Thyroid gland (tissue), 4 donors: ENCODE data around the gene CYB5R2. TPM values are rescaled to one million over a fixed set of nuclear protein-coding genes. Genes with fewer than 3 reads are reported as not detected.

Source experiments
- DNase-seq, 2 donors: peaks; one replicate each; pipeline ENCODE4 v3.0.0-alpha.2; 2019
- H3K27ac ChIP-seq, 3 donors: fragments of 200-600 bp; sonication (generic); 1 replicate in 2 of 3; 2 replicates in 1 of 3; pipeline ENCODE4 v1.5.1; 2016 to 2019; ENCODE audit warnings: mild to moderate bottlenecking in 1 of 3, moderate library complexity in 1 of 3
- H3K27me3 ChIP-seq: fragments of 200-600 bp; sonication (generic); one replicate; pipeline ENCODE4 v1.5.1; 2019
- H3K36me3 ChIP-seq, 2 donors: fragments of 200-600 bp; sonication (generic); one replicate each; pipeline ENCODE4 v1.5.1; 2016 to 2019
- H3K4me1 ChIP-seq, 2 donors: fragments of 200-600 bp; sonication (generic); one replicate each; pipeline ENCODE4 v1.5.1; 2017 to 2019
- H3K4me3 ChIP-seq, 3 donors: fragments of 200-600 bp; sonication (generic); replicated peaks in 1 of 3; 1 replicate in 2 of 3; 2 replicates in 1 of 3; pipeline ENCODE4 v1.5.1; 2016; ENCODE audit warnings: mild to moderate bottlenecking in 1 of 3
- H3K9me3 ChIP-seq: fragments of 200-600 bp; sonication (generic); one replicate; pipeline ENCODE4 v1.5.1; 2017
- CTCF ChIP-seq, 6 experiments: fragments of 200-600 bp in 3 of 6; fragments of 450-650 bp in 3 of 6; sonication (generic) in 3 of 6; IDR thresholded peaks; one replicate each; pipeline ENCODE4 v1.5.1; 2016 to 2019; ENCODE audit warnings: antibody characterized with exemption in 6 of 6, mild to moderate bottlenecking in 2 of 6, inconsistent platforms in 1 of 6, moderate library complexity in 1 of 6
- POLR2A ChIP-seq, 2 donors: fragments of 450-650 bp; IDR thresholded peaks; one replicate each; pipeline ENCODE4 v1.6.1; 2017; ENCODE audit warnings: antibody characterized with exemption in 2 of 2, mild to moderate bottlenecking in 2 of 2, moderate library complexity in 1 of 2
- WGBS, 2 donors: methylation state at CpG; one replicate each; pipeline ENCODE4 v1.1.5; 2017; 5-methylcytosine and 5-hydroxymethylcytosine counted together
- intact Hi-C: fragments of 100-400 bp; cut with DNase I; formaldehyde crosslinking; loops from one replicate; pipeline ENCODE4 v1.15.1; 2023
- total RNA-seq, 4 donors: library from RNA; depleted of rRNA; stranded (reverse); fragments of >200 nt; gene quantifications; one replicate each; pipeline ENCODE4 v1.2.3, GENCODE V29; 2016

CYB5R2 gene
- total RNA-seq, 4 donors from 2014 or later = 7.2 to 9.3 (median 8.5) TPM

GRCh38 chr11:7694235-7694634, 20.9 kb upstream of the CYB5R2 start:
- 60 to 62% methylated on average over 3 of the region's 3 CpGs for WGBS, 2 donors

GRCh38 chr11:7692426-7692825, 19.1 kb upstream of the CYB5R2 start:
- H3K4me1 ChIP-seq = no peaks in the 10 kb centered on the region
- no peak for DNase-seq
- WGBS, 2 donors = 88 to 96% methylated on average over 3 of the region's 3 CpGs
- H3K9me3 ChIP-seq = no peaks in the 10 kb centered on the region
- TF ChIP-seq CTCF (IDR thresholded peaks at IDR 0.05) (no peak), POLR2A (IDR thresholded peaks at IDR 0.05) (no peak)
- no peak overlapping the region for H3K27ac ChIP-seq
- no peaks in the 10 kb centered on the region for H3K36me3 ChIP-seq
- intact Hi-C loops = no loop called here
- H3K27me3 ChIP-seq = no peaks in the 10 kb centered on the region
- H3K4me3 ChIP-seq = no peak overlapping the region

More at GRCh38 chr11:7694235-7694634, 20.9 kb upstream of the CYB5R2 start:
- intact Hi-C loops = no loop called here
- H3K27ac ChIP-seq = no peak overlapping the region
- DNase-seq = no peak
- no peaks in the 10 kb centered on the region for H3K9me3 ChIP-seq
- no peaks in the 10 kb centered on the region for H3K4me1 ChIP-seq
- no peaks in the 10 kb centered on the region for H3K36me3 ChIP-seq
- TF ChIP-seq POLR2A (IDR thresholded peaks at IDR 0.05) (no peak), CTCF (IDR thresholded peaks at IDR 0.05) (no peak)
- no peak overlapping the region for H3K4me3 ChIP-seq
- H3K27me3 ChIP-seq = no peaks in the 10 kb centered on the region

GRCh38 chr11:7691759-7692350, 18.6 kb upstream of the CYB5R2 start:
- 75 to 82% methylated on average over 6 of the region's 6 CpGs for WGBS, 2 donors
- DNase-seq = no peak
- H3K36me3 ChIP-seq = no peaks in the 10 kb centered on the region
- no peaks in the 10 kb centered on the region for H3K4me1 ChIP-seq
- intact Hi-C loops = no loop called here
- no peak overlapping the region for H3K4me3 ChIP-seq
- TF ChIP-seq POLR2A (IDR thresholded peaks at IDR 0.05) (no peak), CTCF (IDR thresholded peaks at IDR 0.05) (no peak)
- H3K9me3 ChIP-seq = no peaks in the 10 kb centered on the region
- H3K27ac ChIP-seq = no peak overlapping the region
- no peaks in the 10 kb centered on the region for H3K27me3 ChIP-seq

- H3K4me3 ChIP-seq = no peak overlapping the region
- H3K27ac ChIP-seq = no peak overlapping the region
- no peaks in the 10 kb centered on the region for H3K27me3 ChIP-seq
- no peak for DNase-seq
- no peaks in the 10 kb centered on the region for H3K4me1 ChIP-seq
- intact Hi-C loops = no loop called here
- WGBS, 2 donors = 65 to 66% methylated on average over 6 of the region's 6 CpGs
- H3K36me3 ChIP-seq = no peaks in the 10 kb centered on the region
- H3K9me3 ChIP-seq = no peaks in the 10 kb centered on the region
- peak in 1 of 6 experiments; percentile 39 for TF ChIP-seq CTCF (IDR thresholded peaks at IDR 0.05)
- no peak for TF ChIP-seq POLR2A (IDR thresholded peaks at IDR 0.05)
These were observed 17.3 kb upstream of the CYB5R2 start for GRCh38 chr11:7690648-7691047.

GRCh38 chr11:7689239-7689638, 15.9 kb upstream of the CYB5R2 start:
- WGBS, 2 donors = 66 to 89% methylated on average over 3 to 4 of the region's 4 CpGs

More at GRCh38 chr11:7689239-7689638, 15.9 kb upstream of the CYB5R2 start:
- Histone ChIP-seq H3K4me3 (no peak overlapping the region), H3K9me3 (no peaks in the 10 kb centered on the region), H3K36me3 (no peaks in the 10 kb centered on the region), H3K4me1 (no peaks in the 10 kb centered on the region), H3K27ac (no peak overlapping the region), H3K27me3 (no peaks in the 10 kb centered on the region)
- TF ChIP-seq POLR2A (IDR thresholded peaks at IDR 0.05) (no peak), CTCF (IDR thresholded peaks at IDR 0.05) (no peak)
- no peak for DNase-seq
- intact Hi-C loops = no loop called here
